Kasumi-1 (cell line): ENCODE data around the gene RFPL3.
A peak's percentile ranks its signal among the peaks of the same experiment; 100 is the strongest.
"Not testable (repeated sequence)": the region's sequence is repeated elsewhere in the genome, so short reads cannot be mapped to it uniquely, and the experiment has no call there.

Experiments used
- DNase-seq, 2 experiments: peaks; one replicate each; lab custom pipeline; 2025; lab: John Stamatoyannopoulos, UW

The RFPL3 gene

DNA sequence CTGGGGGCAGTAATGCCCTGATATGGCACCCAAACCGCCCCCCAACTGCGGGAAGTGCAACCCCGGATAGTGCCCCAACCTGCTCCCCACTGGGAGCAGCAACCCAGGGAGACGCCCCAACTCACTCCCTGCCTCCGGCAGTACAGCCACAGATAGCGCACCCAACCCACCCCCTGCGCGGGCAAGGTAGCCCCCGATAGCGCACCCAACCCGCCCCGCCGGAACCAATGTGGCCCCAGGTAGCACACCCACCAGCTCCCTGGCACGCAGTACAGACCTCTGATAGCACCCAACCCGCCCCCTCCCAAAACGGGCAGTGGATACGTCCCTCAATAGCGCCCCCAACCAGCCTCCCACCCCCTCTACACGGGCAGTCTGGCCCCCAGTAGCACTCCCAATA, 3.8 kb upstream of the RFPL3 start:
- no peak for DNase-seq

DNA sequence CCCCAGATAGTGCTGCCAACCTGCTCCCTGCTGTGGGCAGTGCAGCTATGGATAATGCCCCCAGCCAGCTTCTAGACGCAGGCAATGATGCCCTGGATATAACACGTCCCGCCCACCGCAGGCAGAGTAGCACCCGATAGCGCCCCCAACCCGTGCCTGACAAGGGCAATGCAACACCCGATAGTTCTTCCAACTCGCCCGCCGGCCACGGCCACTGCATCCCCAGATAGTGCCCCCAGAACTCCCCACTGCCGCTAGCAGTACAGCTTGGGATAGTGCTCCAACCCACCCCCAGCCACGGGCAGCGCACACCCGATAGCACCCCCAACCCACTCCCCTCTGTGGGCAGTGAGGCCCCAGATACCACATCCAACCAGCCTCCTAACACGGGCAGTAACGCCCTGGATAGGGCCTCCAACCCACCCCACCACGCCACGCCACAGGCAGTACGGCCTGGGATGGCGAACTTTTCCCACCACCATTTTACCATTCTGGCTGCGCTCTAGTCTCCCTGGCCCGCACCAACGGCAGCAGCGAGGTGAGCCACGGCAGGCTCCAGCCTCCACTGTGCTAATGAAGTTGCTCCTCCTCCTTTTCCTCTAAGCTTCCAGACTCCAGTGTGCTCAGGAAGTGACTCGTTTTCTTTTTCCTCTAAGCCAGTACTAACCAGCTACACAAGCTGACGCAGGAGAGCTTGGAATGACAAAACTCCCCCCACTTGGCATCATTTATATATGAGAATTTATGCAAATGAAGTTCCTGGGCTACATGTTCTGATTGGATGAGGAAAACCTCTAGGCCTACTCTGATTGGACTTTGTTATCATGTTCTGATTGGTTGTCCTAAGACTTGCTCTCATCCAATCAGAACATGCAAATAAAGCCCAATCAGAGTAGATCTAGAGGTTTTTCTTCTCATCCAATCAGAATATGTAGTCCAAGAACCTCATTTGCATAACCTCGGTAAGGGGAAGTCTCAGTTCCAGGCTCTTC, 3.0 kb upstream of the RFPL3 start:
- DNase-seq, result no peak

DNA sequence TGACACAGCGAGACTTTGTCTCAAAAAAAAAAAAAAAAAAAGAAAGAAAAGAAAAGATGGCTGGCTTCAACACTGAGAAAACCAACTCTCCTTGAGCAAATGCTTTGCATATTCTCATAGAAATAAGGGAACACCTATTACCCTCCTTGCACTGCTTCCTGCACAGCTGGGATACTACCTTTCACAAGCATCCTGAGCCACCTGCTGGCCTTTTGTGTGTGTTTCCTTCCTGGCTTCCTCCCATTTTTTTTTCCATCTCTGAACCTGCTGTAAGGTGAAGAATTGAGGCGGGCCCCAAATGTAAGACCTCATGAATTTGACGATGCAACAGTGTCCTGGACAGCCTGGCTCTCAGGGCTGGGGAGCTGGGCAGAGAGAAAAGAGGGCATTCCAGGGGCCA, 1.9 kb upstream of the RFPL3 start:
- no peak for DNase-seq

DNA sequence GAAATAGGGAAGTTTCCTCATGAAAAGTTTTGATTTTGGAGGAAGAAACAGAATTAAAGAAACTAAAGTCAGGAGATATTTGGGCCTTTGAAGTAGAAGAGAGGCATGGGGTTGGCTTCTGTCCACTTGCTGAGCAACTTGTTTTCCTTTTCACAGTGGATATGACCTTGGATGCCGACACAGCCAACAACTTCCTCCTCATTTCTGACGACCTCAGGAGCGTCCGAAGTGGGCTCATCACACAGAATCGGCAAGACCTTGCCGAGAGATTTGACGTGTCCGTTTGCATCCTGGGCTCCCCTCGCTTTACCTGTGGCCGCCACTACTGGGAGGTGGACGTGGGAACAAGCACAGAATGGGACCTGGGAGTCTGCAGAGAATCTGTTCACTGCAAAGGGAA, 2.4 kb downstream of the RFPL3 start:
- not testable (repeated sequence) for DNase-seq

- DNase-seq, result no peak
Measured at GRCh38 chr22:32361257-32361656, 3.6 kb downstream of the RFPL3 start.

DNA sequence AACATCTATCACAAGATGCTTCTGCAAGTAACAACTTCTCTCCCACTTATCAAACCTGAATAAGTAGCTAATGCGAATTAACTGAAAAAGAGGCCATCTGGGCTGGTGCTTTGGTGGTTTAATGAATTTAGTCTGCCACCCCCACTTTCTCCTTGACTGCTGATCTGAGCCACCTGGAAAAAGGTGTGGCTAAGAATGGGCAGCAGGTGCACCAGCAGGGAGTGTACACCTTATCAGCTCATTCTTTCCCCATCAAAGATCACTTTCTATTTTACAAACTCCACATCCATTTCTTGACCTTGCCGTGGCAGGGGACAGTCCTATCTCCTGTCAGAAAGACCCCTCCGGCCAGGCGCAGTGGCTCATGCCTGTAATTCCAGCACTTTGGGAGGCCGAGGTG, 6.5 kb downstream of the RFPL3 start:
- DNase-seq, result no peak

DNA sequence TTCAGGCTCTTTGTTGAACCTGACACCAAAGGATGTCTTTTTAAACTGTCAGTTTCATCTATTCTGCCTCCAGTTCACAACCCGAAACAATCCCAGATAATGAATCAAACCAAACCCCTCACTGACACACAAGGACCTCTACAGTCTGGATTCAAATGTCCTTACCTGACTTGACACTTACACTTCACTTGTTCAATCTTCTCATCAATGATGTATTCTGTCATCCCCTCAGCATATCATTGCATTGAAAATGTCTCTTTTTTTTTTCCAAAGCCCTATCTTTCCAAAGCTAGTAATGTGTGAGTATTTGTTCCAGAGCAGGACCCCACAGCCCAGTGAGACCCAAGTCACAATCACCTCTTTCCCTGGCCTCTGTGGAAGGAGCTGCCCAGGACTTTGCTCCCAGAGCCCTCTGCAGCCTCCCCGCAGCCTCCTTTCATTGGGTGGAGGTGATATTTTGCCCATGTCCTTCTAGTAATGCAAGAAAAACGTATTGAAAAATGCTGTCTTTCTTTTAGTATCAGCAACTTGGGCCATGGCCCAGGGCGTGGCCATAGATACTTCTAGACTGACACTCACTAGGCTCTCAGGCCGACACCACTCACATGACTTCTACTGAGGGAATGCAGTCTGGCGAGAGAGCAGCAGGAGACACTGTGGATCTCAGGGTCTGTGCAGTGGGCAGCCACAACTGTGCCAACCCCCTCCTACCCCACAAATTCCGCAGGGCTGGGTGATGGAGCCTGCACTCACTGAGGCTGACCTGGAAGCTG, 18.2 kb downstream of the RFPL3 start:
- DNase-seq, result no peak

DNA sequence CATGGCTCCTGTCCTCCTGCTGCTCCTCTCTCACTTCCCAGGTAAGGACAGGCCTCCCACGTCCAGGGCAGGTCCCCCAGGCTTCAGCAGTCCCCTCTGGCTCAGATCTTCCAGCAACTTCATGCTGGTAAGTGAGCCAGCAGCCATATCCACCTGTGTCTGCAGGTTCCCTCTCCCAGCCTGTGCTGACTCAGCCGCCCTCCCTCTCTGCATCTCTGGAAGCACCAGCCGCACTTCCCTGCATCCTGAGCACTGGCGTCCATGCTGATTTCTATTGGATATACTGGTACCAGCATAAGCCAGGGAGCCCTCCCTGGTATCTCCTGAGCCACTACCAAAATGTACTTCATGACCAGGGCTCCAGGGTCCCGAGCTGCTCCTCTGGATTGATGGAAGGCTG, 19.0 kb downstream of the RFPL3 start:
- no peak for DNase-seq

GRCh38 chr22:32378707-32379272, 21.1 kb downstream of the RFPL3 start:
- peak; percentile 47 to 52 for DNase-seq

- DNase-seq, result no peak
Measured at GRCh38 chr22:32380991-32381390, 23.3 kb downstream of the RFPL3 start.

GRCh38 chr22:32385681-32386080, 28.0 kb downstream of the RFPL3 start:
- DNase-seq, result no peak

GRCh38 chr22:32389685-32390084, 32.0 kb downstream of the RFPL3 start:
- peak; percentile 35 to 65 for DNase-seq

DNA sequence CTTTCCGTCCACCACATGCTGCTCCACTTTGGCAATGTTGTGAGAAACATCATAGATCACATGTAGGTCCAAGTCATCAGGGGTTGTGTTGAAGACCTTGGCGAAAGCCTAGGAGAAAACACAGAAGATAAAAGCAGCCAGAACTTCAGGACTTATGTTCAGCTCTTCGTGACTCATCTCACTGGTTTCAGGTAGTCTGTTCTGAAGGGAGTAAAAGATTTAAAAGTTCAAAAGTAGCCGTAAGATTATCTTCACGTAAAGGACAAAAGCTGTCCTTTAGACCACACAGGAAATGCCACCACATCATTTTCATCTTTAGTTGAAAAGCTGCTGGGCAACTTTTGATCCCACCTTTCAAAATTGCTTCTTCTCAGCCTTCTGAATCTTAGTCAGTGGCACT, 37.4 kb downstream of the RFPL3 start:
- DNase-seq, result no peak

DNA sequence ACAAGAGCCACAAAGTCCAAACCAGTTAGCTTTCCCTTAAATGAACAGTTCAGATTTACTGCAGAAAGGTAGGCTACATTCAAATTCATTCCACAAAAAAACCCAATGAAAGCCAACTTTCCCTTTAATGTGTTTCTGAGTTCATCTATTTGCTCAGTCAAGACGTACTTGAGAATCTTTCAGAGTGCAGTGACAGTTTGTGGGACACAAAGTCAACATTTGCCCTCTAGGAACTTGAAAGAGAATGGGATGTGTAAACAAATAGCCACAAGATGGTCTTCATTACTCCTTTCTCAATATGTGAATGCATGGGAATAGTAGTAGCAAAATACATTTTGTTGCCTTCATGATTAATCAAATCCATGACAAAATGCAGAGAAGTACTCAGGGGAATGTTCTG, 38.6 kb downstream of the RFPL3 start:
- no peak for DNase-seq

GRCh38 chr22:32396746-32397145, 39.1 kb downstream of the RFPL3 start:
- no peak for DNase-seq

DNA sequence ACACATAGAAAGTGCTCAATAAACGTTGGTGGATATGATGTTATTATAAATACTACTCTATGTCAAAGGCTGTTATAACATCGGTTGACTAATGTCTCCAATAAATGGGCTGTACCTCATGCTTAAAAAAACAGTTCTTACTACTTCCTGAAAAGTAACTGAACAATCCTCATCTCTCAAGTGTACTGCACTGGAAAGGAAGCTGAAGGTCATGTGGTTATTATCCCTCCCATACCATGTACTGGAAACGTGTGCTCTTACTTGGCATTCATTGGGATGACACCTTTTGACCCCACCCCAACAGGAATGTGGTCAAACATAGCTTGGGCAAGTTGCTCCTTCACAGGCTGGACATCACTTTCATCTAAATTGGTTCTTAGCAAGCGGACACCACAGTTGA, 43.8 kb downstream of the RFPL3 start:
- DNase-seq, result no peak

GRCh38 chr22:32404021-32404420, 46.4 kb downstream of the RFPL3 start:
- no peak for DNase-seq

DNA sequence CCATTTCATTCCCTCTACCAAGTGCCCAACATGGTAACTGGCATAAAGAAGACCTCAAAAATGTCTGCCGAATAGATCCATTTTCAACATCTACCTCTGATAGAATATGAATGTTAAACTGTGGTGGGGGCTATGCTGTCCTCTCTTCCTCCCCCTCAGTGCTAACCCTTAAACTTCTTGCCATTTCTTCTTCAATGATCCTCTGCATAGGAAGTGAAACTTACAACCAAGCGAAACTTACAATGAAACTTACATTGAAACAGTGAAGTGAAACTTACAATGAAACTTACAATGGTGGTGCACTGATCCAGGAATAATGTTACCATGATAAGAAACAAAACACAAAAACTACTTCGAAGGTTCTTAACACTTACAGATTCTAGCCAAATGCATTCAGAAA, 49.6 kb downstream of the RFPL3 start:
- DNase-seq, result no peak

DNA sequence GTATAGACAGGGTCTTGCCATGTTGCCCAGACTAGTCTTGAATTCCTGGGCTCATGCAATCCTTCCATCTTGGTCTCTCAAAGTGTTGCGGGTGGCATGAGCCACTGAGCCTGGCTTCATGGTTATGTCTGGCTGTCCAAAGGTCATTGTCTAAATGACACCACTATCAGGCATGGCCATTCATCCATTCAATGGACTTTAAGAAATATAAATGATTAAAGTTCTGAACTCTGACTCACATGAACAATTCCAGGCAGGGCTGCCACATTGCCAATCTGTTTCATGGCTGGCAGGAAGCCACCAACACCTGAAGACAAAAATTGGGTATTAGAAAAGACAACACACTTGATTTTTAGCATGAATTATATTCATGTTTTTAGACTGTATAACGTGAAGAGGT, 50.3 kb downstream of the RFPL3 start:
- no peak for DNase-seq

- DNase-seq, result no peak
Measured at GRCh38 chr22:32409977-32410376, 52.3 kb downstream of the RFPL3 start.

DNA sequence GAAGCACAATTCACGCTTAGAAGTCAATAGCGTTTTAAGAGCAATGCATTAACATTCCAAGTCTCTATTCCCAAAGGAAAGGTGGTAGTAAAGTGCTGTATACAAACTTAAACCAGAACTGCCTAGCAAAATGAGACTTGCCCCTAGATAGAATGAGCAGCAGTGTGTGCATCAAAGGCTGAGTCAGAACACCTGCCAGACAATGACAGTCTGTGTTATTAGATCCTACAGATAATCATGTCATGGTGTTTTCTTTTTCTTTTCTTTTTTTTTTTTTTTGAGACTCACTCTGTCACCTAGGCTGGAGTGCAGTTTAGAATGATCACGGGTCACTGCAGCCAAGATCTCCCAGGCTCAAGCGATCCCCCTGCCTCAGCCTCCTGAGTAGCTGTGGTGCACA, 52.8 kb downstream of the RFPL3 start:
- no peak for DNase-seq
